ENCODE data around the gene FAM168B. TPM values are rescaled to one million over a fixed set of nuclear protein-coding genes. Genes with fewer than 3 reads are reported as not detected.
"Not testable (repeated sequence)": the region's sequence is repeated elsewhere in the genome, so short reads cannot be mapped to it uniquely, and the experiment has no call there.

FAM168B gene
- total RNA-seq, 1 donor from 2014 or later: 152 TPM

DNA sequence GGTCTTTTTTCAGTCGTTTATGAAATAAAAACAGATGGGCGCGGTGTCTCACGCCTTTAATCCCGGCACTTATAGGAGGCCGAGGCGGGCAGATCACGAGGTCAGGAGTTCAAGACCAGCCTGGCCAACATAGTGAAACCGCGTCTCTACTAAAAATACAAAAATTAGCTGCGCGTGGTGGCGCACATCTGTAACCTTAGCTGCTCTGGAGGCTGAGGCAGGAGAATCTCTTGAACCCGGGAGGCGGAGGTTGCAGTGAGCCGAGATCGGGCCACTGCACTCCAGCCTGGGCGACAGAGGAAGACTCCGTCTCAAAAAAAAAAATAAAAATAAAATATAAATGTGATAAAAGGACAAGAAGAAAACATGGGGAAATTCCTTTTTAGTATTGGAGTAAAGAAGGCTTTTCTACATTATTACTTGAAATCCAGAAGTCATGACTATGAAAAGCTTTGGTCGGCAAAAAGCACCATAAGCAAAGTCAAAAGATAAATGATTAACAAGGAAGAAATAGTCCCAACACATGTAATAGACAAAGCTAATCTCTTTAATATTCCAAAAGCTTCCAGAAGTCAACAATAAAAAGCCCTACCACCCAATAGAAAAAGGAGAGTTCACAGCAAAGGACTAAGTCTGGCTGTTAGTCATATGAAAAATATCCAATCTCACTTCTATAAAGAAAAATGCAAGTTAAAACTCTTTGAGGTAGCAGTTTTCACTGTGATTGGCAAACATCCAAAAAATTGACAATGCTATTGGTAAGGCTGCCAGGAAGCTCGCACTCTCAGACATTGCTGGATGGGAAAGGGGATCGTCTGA is 1.4 kb upstream of the FAM168B start:
- no peak for DNase-seq

GRCh38 chr2:131093696-131094462 is 619 bp upstream of the FAM168B start:
- DNase-seq: no peak

GRCh38 chr2:131092458-131093005 is 728 bp downstream of the FAM168B start:
- DNase-seq: no peak

GRCh38 chr2:131085646-131086045 is 7.6 kb downstream of the FAM168B start:
- no peak for DNase-seq

- DNase-seq: no peak
These were observed 12.1 kb downstream of the FAM168B start for GRCh38 chr2:131081190-131081589.

GRCh38 chr2:131079931-131080330 is 13.3 kb downstream of the FAM168B start:
- not testable (repeated sequence) for DNase-seq

GRCh38 chr2:131077966-131078365 is 15.3 kb downstream of the FAM168B start:
- no peak for DNase-seq

DNA sequence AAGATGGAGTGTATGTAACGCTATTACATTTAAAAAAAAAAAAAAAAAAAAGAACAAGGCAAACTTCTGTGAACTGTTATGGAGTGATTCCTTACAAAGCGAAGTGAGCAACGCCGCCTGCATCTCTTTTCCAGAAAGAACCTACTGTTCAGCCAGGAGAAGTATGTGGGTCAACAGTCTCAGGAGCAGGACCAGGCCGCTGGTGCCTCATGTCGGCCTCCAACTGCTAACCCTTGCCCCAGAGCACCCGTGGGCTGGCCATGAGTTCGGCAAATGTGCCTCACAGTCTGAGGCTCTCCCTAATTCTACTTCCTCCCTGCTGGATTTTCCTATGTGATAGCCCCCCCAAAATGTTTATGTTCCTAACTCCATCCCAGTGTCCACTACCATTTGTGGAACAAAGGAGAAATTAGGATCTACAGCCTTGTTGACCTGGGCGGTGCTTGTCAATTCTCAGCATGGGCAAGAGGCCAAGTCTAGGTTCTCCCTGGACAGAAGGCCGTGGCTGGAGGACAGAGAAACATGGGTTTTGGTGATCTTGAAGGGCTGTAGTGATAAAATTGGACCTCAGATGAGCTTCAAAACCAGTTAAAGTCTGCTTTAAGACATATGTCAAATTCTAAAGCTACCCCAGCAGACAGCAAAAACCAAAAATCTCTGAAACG is 15.9 kb downstream of the FAM168B start:
- no peak for DNase-seq

GRCh38 chr2:131076707-131077106 is 16.6 kb downstream of the FAM168B start:
- DNase-seq: no peak

GRCh38 chr2:131075578-131075977 is 17.7 kb downstream of the FAM168B start:
- not testable (repeated sequence) for DNase-seq

DNA sequence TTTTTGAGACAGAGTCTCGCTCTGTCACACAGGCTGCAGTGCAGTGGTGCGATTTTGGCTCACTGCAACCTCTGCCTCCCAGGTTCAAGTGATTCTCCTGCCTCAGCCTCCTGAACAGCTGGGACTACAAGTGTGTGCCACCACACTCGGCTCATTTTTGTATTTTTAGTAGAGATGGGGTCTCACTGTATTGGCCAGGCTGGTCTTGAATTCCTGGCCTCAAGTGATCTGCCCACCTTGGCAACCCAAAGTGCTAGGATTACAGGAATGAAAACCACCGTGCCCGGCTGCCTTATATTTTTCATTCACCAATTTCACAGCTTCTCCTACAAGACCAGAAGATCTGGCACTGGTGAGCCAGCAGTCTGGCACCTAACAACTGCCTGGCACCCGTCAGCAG is 25.1 kb downstream of the FAM168B start:
- not testable (repeated sequence) for DNase-seq

GRCh38 chr2:131067465-131068125 is 25.7 kb downstream of the FAM168B start:
- no peak for DNase-seq

GRCh38 chr2:131064589-131065512 is 28.4 kb downstream of the FAM168B start:
- no peak for DNase-seq

GRCh38 chr2:131063501-131064283 is 29.6 kb downstream of the FAM168B start:
- DNase-seq: no peak

DNA sequence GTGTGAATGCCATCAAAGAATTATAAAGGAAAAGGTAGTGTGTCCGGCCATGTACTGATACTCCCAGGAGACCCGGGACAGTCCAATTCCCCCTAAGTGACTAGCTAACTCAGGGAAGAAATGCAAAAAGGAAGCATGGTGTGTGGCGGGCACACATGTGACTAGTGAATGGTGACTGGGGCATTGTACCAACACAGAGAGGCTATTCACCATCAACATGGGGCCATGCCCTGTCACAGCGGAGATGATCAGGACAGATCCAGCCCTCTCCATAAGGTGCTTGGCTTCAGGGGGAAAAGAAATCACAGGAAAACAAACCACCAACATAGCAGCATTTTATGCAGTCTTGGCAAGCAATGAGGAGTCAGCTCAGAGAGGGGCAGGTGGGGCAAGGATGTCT is 34.3 kb downstream of the FAM168B start:
- peak; percentile 45 for DNase-seq

DNA sequence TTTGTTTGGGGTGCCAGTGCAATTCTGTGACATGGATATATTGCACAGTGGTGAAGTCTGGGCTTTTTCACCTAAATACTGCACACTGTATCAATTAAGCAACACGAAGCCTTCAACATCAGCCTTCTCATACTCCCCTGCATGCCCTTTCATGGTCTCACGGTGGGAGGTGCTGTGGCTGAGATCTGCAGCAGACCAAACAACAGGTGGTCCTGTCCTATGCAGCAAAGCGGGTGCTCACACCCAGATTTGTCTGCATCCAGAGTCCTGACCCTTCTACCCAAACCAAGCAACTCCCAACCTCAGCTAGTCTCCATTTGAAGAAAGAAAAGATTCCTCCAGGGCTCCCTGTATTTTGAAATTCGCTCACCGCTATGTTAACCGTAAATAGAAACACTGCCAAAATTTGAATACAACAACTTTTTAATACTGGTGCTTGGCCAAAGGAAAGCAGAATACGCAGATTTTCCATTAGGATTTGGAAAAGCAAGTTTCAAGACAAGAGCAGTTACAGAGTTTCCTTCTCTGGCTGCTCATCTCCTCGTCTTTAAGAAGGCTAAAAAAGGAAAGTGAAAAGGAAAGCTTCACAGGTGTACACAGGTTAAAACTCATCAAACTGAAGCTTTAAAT is 34.9 kb downstream of the FAM168B start:
- DNase-seq: no peak

DNA sequence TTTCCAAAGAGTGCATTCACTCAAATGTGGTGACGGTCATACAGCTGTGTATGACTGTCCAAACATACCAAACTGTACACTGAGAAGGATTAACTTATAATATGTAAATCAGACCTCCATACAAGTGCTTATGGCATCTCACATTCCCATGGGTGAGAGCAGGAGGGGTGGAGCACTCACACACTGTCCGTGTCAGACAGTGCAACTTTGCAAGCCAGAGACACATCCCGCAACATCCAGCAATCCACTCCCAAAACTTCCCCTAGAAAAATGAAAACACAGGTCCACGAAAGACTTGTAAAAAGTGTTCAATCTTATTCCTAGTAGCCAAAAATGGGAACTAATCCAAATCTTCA is 36.4 kb downstream of the FAM168B start:
- no peak for DNase-seq

GRCh38 chr2:131056204-131056931 is 36.9 kb downstream of the FAM168B start:
- DNase-seq: peak; percentile 29
